Measurements from ENCODE around the gene ATG7.

ATG7 gene

GRCh38 chr3:11437506-11437905 is 165.3 kb downstream of the ATG7 start:
- TF ChIP-seq CTCF (IDR thresholded peaks at IDR 0.05) = no peak

DNA sequence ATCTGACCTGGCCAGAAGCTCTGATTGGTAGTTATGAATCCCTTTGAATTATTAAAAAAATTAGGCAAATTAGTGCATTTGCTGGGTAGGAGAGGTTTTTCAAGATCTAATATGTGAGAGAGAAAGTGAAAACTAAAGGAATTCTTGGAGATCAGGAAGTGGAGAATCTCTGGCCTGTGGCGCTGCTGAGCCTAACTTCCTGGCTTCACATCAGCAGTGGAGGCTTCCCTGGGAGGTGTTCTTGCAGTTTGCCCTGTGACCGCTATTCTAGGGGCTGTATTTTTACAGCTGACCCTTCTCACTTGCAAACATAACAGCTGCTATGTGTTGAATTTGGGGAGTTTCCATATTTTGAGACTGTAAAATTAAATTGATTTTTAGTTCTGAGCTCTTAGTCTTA is 166.4 kb downstream of the ATG7 start:
- no peak for TF ChIP-seq CTCF (IDR thresholded peaks at IDR 0.05)

GRCh38 chr3:11444404-11444803 is 172.2 kb downstream of the ATG7 start:
- TF ChIP-seq CTCF (IDR thresholded peaks at IDR 0.05) = no peak

GRCh38 chr3:11445883-11446282 is 173.7 kb downstream of the ATG7 start:
- no peak for TF ChIP-seq CTCF (IDR thresholded peaks at IDR 0.05)

DNA sequence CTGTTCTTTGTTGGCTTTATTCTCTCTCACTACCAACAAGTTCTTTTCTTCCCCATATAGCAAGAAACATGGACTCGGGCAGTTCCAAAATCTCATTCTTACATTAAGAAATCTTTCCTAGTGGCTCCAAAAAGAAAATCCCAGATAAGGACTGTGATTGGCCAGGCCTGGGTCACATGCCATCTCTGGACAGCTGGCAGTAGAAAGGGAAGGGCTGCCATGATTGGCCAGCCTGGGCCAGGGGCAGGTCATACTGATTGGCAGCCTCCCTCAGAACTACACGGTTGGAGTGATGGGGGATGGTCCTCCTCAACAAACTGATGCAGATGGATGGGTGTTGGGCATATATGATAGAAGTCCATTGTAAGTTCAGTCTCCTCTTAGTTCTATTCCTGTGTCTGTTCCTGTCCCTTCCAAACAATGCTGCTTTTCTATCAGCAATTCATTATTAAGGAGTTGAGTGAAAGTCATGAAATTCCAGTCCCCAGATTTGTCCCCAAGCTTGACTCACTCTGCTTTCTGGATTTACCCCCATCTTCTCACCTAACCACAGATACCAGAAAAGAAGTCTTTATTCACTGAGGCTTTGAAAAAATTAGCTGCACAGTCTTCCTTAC is 175.5 kb downstream of the ATG7 start:
- TF ChIP-seq CTCF (IDR thresholded peaks at IDR 0.05) = no peak

GRCh38 chr3:11450015-11450414 is 177.8 kb downstream of the ATG7 start:
- TF ChIP-seq CTCF (IDR thresholded peaks at IDR 0.05) = no peak

GRCh38 chr3:11452312-11452711 is 180.1 kb downstream of the ATG7 start:
- no peak for TF ChIP-seq CTCF (IDR thresholded peaks at IDR 0.05)
